SK-N-MC (cell line): ENCODE results near the gene CABP4.

Experiments
- EZH2 ChIP-seq: fragments of 200-600 bp; sonication (generic); IDR thresholded peaks from one replicate; pipeline ENCODE4 v1.6.1; 2017; ENCODE audit warnings: antibody characterized with exemption
- FOXP2 ChIP-seq: optimal IDR thresholded peaks from 2 replicates; pipeline ENCODE3; 2011; ENCODE audit warnings: mild to moderate bottlenecking, moderate library complexity; ENCODE audit not compliant: insufficient read depth; ENCODE audit errors: extremely low read length, control extremely low read depth
- POLR2AphosphoS5 ChIP-seq: IDR thresholded peaks from 2 replicates; pipeline ENCODE4 v1.6.1; 2012; ENCODE audit warnings: mild to moderate bottlenecking, low read depth, low read length, borderline replicate concordance

- TF ChIP-seq EZH2 = no peak
- no peak for TF ChIP-seq POLR2AphosphoS5
- TF ChIP-seq FOXP2 = no peak
Observed at GRCh38 chr11:67490727-67491065, 35.5 kb downstream of the CABP4 start.
